Transverse colon (tissue), 4 donors: ENCODE data around the gene CCDC14. TPM values are rescaled to one million over a fixed set of nuclear protein-coding genes. Genes with fewer than 3 reads are reported as not detected.

ENCODE experiments used
- DNase-seq: peaks from one replicate; pipeline ENCODE4 v3.0.0-alpha.2; 2019
- H3K27ac ChIP-seq, 4 donors: fragments of 200-600 bp; sonication (generic); 2 replicates each; pipeline ENCODE4 v1.5.1; 2016 to 2018; ENCODE audit warnings: inconsistent platforms in 4 of 4
- H3K27me3 ChIP-seq: fragments of 200-600 bp; sonication (generic); 2 replicates; pipeline ENCODE4 v1.5.1; 2017; ENCODE audit warnings: inconsistent platforms
- H3K36me3 ChIP-seq, 4 donors: fragments of 200-600 bp; sonication (generic); 2 replicates each; pipeline ENCODE4 v1.5.1; 2017 to 2019; ENCODE audit warnings: inconsistent platforms in 4 of 4
- H3K4me1 ChIP-seq, 4 donors: fragments of 200-600 bp; sonication (generic); 2 replicates each; pipeline ENCODE4 v1.5.1; 2017 to 2020; ENCODE audit warnings: inconsistent platforms in 4 of 4
- H3K4me3 ChIP-seq, 4 donors: fragments of 200-600 bp; sonication (generic); 1 replicate in 1 of 4; 2 replicates in 3 of 4; pipeline versions ENCODE4 v1.5.1 to v1.6.1; 2017 to 2019; ENCODE audit warnings: inconsistent platforms in 4 of 4
- H3K9me3 ChIP-seq, 2 donors: fragments of 200-600 bp; sonication (generic); 2 replicates each; pipeline ENCODE4 v1.5.1; 2017 to 2019; ENCODE audit warnings: inconsistent platforms in 2 of 2
- EP300 ChIP-seq: sonication (generic); formaldehyde crosslinking; IDR thresholded peaks from one replicate; pipeline ENCODE4 v1.6.1; 2017; ENCODE audit warnings: antibody characterized with exemption, low read depth
- POLR2A ChIP-seq: fragments of 450-650 bp; IDR thresholded peaks from one replicate; pipeline ENCODE4 v1.6.1; 2016; ENCODE audit warnings: antibody characterized with exemption, mild to moderate bottlenecking, moderate library complexity
- POLR2AphosphoS5 ChIP-seq, 3 donors: sonication (generic); formaldehyde crosslinking; IDR thresholded peaks; one replicate each; pipeline ENCODE4 v1.6.1; 2016; ENCODE audit warnings: antibody characterized with exemption in 3 of 3
- WGBS, 2 donors: methylation state at CpG; one replicate each; pipeline ENCODE4 v1.1.5; 2018; ENCODE audit warnings: low coverage in 1 of 2; 5-methylcytosine and 5-hydroxymethylcytosine counted together
- in situ Hi-C, 4 donors: fragments of 200-750 bp; cut with MboI; loops; one replicate each; pipeline versions ENCODE4 v1.15.0 to v1.15.1; 2017; ENCODE audit warnings: low sequenced_read_pairs in 3 of 4, low pct_ligation_motif_present in 1 of 4, low pct_unique_long_range_greater_than_20kb in 1 of 4
- intact Hi-C: fragments of 100-400 bp; cut with DNase I; formaldehyde crosslinking; loops from one replicate; pipeline ENCODE4 v1.15.1; 2023; ENCODE audit warnings: low total_unique reads
- total RNA-seq, 4 donors: library from RNA; depleted of rRNA; stranded (reverse); fragments of >200 nt; gene quantifications; one replicate each; pipeline ENCODE4 v1.1.0, GENCODE V29; 2016
- TF ChIP-seq, protein P1 (sequence below), 5 experiments: fragments of 200-600 bp in 3 of 5; fragments of 450-650 bp in 2 of 5; sonication (generic) in 3 of 5; IDR thresholded peaks; 1 replicate in 2 of 5; 2 replicates in 3 of 5; pipeline ENCODE4 v1.5.1; 2016 to 2017; ENCODE audit warnings: antibody characterized with exemption in 5 of 5, inconsistent platforms in 3 of 5, mild to moderate bottlenecking in 2 of 5, moderate library complexity in 1 of 5

The CCDC14 gene
- total RNA-seq, 4 donors from 2014 or later: 93.1 to 117 (median 110) TPM

- intact Hi-C loops: no loop called here
- H3K36me3 ChIP-seq: no peaks in the 10 kb centered on the region
- no peaks in the 10 kb centered on the region for H3K27me3 ChIP-seq
- no peaks in the 10 kb centered on the region for H3K4me1 ChIP-seq
- in situ Hi-C loops: no loop called here
- no peak overlapping the region for H3K27ac ChIP-seq
- DNase-seq: no peak
- TF ChIP-seq, protein P1, sequence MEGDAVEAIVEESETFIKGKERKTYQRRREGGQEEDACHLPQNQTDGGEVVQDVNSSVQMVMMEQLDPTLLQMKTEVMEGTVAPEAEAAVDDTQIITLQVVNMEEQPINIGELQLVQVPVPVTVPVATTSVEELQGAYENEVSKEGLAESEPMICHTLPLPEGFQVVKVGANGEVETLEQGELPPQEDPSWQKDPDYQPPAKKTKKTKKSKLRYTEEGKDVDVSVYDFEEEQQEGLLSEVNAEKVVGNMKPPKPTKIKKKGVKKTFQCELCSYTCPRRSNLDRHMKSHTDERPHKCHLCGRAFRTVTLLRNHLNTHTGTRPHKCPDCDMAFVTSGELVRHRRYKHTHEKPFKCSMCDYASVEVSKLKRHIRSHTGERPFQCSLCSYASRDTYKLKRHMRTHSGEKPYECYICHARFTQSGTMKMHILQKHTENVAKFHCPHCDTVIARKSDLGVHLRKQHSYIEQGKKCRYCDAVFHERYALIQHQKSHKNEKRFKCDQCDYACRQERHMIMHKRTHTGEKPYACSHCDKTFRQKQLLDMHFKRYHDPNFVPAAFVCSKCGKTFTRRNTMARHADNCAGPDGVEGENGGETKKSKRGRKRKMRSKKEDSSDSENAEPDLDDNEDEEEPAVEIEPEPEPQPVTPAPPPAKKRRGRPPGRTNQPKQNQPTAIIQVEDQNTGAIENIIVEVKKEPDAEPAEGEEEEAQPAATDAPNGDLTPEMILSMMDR (IDR thresholded peaks at IDR 0.05): no peak
- TF ChIP-seq POLR2A (no peak), EP300 (no peak), POLR2AphosphoS5 (IDR thresholded peaks at IDR 0.05) (no peak)
- no peak overlapping the region for H3K4me3 ChIP-seq
- H3K9me3 ChIP-seq: no peaks in the 10 kb centered on the region
Observed at GRCh38 chr3:123876858-123877257, 84.2 kb downstream of the CCDC14 start.

DNA sequence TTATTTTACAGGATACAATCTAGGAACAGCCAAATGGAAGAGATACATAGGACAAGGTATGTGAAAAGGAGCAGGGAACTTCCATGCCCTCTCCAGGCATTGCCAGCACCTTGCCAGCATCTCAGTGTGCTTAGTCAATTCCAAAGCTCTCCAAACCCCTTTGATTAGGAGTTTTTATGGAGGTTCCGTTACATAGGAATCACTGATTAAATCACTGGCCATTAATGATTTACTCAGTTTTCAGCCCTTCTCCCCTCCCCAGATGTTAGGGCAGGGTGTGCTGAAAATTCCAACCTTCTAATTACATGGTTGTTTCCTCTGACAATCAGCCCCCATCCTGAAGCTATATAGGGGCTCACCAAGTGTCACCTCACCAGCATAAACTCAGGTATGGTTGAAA lies 88.4 kb downstream of the CCDC14 start:
- TF ChIP-seq POLR2AphosphoS5 (IDR thresholded peaks at IDR 0.05) (no peak), EP300 (no peak), POLR2A (no peak)
- TF ChIP-seq, protein P1 (IDR thresholded peaks at IDR 0.05): no peak
- 71 to 74% methylated on average over 1 of the region's 1 CpG for WGBS, 2 donors
- no peak overlapping the region for H3K4me3 ChIP-seq
- no peaks in the 10 kb centered on the region for H3K4me1 ChIP-seq
- intact Hi-C loops: no loop called here
- no peak for DNase-seq
- H3K27me3 ChIP-seq: no peaks in the 10 kb centered on the region
- H3K36me3 ChIP-seq: no peaks in the 10 kb centered on the region
- no peaks in the 10 kb centered on the region for H3K9me3 ChIP-seq
- in situ Hi-C loops: no loop called here
- no peak overlapping the region for H3K27ac ChIP-seq

GRCh38 chr3:123871946-123872345 lies 89.1 kb downstream of the CCDC14 start:
- no peaks in the 10 kb centered on the region for H3K9me3 ChIP-seq
- no peaks in the 10 kb centered on the region for H3K4me1 ChIP-seq
- intact Hi-C loops: no loop called here
- no peak overlapping the region for H3K4me3 ChIP-seq
- in situ Hi-C loops: no loop called here
- DNase-seq: no peak
- TF ChIP-seq POLR2AphosphoS5 (IDR thresholded peaks at IDR 0.05) (no peak), EP300 (no peak), POLR2A (no peak)
- TF ChIP-seq, protein P1 (IDR thresholded peaks at IDR 0.05): no peak
- H3K36me3 ChIP-seq: no peaks in the 10 kb centered on the region
- H3K27me3 ChIP-seq: no peaks in the 10 kb centered on the region
- H3K27ac ChIP-seq: no peak overlapping the region
- WGBS, 2 donors: 80 to 91% methylated on average over 1 of the region's 1 CpG

- WGBS, 2 donors: 73% methylated on average over 1 of the region's 1 CpG; no CpG with 5 or more reads in 1 of the 2 donors
- TF ChIP-seq POLR2A: no peak
- TF ChIP-seq, protein P1 (IDR thresholded peaks at IDR 0.05): no peak
- TF ChIP-seq POLR2AphosphoS5 (IDR thresholded peaks at IDR 0.05): no peak
- TF ChIP-seq EP300: no peak
- Histone ChIP-seq H3K36me3 (no peaks in the 10 kb centered on the region), H3K4me3 (no peak overlapping the region), H3K4me1 (no peaks in the 10 kb centered on the region), H3K27me3 (no peaks in the 10 kb centered on the region), H3K9me3 (no peaks in the 10 kb centered on the region), H3K27ac (no peak overlapping the region)
- in situ Hi-C loops: no loop called here
- no peak for DNase-seq
- intact Hi-C loops: no loop called here
Observed at GRCh38 chr3:123870033-123870432, 91.0 kb downstream of the CCDC14 start.
